Stimulated activated CD4-positive, alpha-beta T cell treated with anti-CD3 and anti-CD28 coated beads, Interleukin-1b, Interleukin-23, amount 100 ng/mL, for 4 hours (primary cell): ENCODE data around the gene PDS5B.
A peak's percentile ranks its signal among the peaks of the same experiment; 100 is the strongest.
"Not testable (repeated sequence)": the region's sequence is repeated elsewhere in the genome, so short reads cannot be mapped to it uniquely, and the experiment has no call there.

Source experiments
- DNase-seq, 2 donors: peaks; one replicate each; pipeline ENCODE4 v3.0.0-alpha.2; 2020; ENCODE audit warnings: low read depth in 2 of 2

Gene PDS5B

GRCh38 chr13:32586080-32586900 lies at the start of gene PDS5B:
Gene PDS5B, plus strand, starts transcription at chr13:32586452. Its CDS starts 62,321 bp downstream, at chr13:32648773.
- DNase-seq = peak; percentile 95

- DNase-seq = peak; percentile 4 to 22
These were observed 48.6 kb upstream of the PDS5B start for GRCh38 chr13:32537580-32538142.

GRCh38 chr13:32538143-32538620 lies 48.1 kb upstream of the PDS5B start:
- DNase-seq = no peak

GRCh38 chr13:32538621-32539246 lies 47.5 kb upstream of the PDS5B start, which contains the start of gene N4BP2L2:
Gene N4BP2L2, minus strand, starts transcription at chr13:32538795. Its CDS starts 1,768 bp downstream, at chr13:32537027.
- peak; percentile 74 to 83 for DNase-seq

GRCh38 chr13:32542221-32542620 lies 44.0 kb upstream of the PDS5B start:
- no peak for DNase-seq

GRCh38 chr13:32545083-32545482 lies 41.2 kb upstream of the PDS5B start:
- no peak for DNase-seq

GRCh38 chr13:32548837-32549236 lies 37.4 kb upstream of the PDS5B start:
- no peak for DNase-seq

GRCh38 chr13:32549788-32550187 lies 36.5 kb upstream of the PDS5B start:
- DNase-seq = no peak

- no peak for DNase-seq
These were observed 32.5 kb upstream of the PDS5B start for GRCh38 chr13:32553720-32554119.

GRCh38 chr13:32555613-32556012 lies 30.6 kb upstream of the PDS5B start:
- DNase-seq = no peak

- DNase-seq = not testable (repeated sequence)
These were observed 25.4 kb upstream of the PDS5B start for GRCh38 chr13:32560842-32561241.

- not testable (repeated sequence) for DNase-seq
These were observed 10.6 kb upstream of the PDS5B start for GRCh38 chr13:32575687-32576086.

GRCh38 chr13:32577032-32577431 lies 9.2 kb upstream of the PDS5B start:
- DNase-seq = no peak

- no peak for DNase-seq
These were observed 5.0 kb upstream of the PDS5B start for GRCh38 chr13:32581177-32581786.

GRCh38 chr13:32582281-32582680 lies 4.0 kb upstream of the PDS5B start:
- DNase-seq = no peak

- DNase-seq = no peak
These were observed 3.3 kb upstream of the PDS5B start for GRCh38 chr13:32582991-32583390.

- no peak for DNase-seq
These were observed 637 bp upstream of the PDS5B start for GRCh38 chr13:32585550-32586079.

- DNase-seq = peak; percentile 34 to 57
These were observed 959 bp downstream of the PDS5B start for GRCh38 chr13:32587011-32587810.

- DNase-seq = no peak
These were observed 1.5 kb downstream of the PDS5B start for GRCh38 chr13:32587811-32588170.

- DNase-seq = no peak
These were observed 2.5 kb downstream of the PDS5B start for GRCh38 chr13:32588736-32589135.

- no peak for DNase-seq
These were observed 3.2 kb downstream of the PDS5B start for GRCh38 chr13:32589471-32589870.
